ENCODE data around the gene LILRA5.
"Not testable (repeated sequence)": the region's sequence is repeated elsewhere in the genome, so short reads cannot be mapped to it uniquely, and the experiment has no call there.

LILRA5 gene

DNA sequence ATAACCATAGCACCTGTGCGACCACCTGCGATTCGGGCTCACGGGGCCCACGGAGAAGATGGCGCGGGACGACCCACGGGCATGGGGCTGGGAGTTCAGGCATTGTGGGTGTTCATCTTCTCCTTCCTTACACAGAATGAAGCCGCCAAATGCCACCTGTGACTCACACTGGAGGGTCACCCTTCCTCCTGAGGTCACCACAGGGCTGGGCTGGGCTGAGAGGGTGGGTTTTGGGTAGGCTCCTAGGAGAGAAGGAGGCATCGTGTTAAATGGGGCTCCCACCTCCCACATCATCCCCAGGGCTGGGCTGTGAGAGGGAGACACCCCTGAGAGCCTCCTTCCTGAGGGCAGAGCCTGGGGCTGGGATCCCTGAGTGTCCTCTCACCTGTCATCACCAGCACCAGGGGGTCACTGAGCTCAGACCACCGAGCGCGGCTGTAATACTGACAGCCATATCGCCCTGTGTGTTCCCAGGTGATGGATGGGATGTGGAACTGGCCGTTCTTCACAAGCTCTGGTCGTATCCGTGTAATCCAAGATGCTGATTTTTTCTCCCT, 33.5 kb downstream of the LILRA5 start:
- H3K27me3 ChIP-seq (ENCODE audit: control insufficient read depth, insufficient read depth, low read length) = no peaks in the 10 kb centered on the region
- no peaks in the 10 kb centered on the region for H3K9me3 ChIP-seq (ENCODE audit: control insufficient read depth, insufficient read depth, low read length)
- H3K4me1 ChIP-seq (ENCODE audit: control insufficient read depth, insufficient read depth, low read length) = no peaks in the 10 kb centered on the region
- H3K36me3 ChIP-seq (ENCODE audit: control insufficient read depth, insufficient read depth, low read length) = no peaks in the 10 kb centered on the region
- no peak overlapping the region for H3K9ac ChIP-seq (ENCODE audit: low read depth, low read length)
- no peak overlapping the region for H3K4me3 ChIP-seq (ENCODE audit: low read depth, low read length)

DNA sequence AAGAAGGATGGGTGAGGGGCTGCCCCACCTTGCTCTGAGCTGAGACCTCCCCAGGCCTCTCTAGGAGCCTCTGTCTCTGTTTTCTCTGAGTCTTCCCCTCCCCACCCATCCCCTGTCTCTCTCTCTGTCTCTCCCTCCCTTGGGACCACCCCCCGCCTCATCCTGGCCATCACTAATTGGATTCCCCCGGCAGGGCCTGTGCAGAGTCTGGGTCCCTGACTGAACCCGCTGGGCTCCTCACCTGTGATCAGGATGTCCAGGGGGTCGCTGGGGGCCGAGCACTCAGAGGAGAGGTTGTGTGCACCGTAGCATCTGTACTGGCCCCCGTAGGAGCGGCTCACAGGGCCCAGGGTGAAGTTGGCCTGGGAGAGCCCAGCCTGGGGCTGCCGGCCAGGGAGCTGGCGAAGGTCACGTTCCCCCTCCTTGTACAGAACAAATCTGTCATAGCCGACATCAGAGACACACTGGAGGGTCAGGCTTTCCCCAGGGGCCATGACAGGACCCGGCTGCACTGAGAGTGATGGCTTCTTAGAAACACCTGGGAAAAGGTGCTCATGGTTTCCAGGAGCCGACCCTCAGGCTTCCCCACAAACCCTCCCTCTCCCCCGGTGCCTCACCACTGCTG, 34.3 kb downstream of the LILRA5 start:
- H3K9me3 ChIP-seq (ENCODE audit: control insufficient read depth, insufficient read depth, low read length); H3K4me1 ChIP-seq (ENCODE audit: control insufficient read depth, insufficient read depth, low read length); H3K36me3 ChIP-seq (ENCODE audit: control insufficient read depth, insufficient read depth, low read length); H3K9ac ChIP-seq (ENCODE audit: low read depth, low read length); H3K27me3 ChIP-seq (ENCODE audit: control insufficient read depth, insufficient read depth, low read length); H3K4me3 ChIP-seq (ENCODE audit: low read depth, low read length): not testable (repeated sequence)

DNA sequence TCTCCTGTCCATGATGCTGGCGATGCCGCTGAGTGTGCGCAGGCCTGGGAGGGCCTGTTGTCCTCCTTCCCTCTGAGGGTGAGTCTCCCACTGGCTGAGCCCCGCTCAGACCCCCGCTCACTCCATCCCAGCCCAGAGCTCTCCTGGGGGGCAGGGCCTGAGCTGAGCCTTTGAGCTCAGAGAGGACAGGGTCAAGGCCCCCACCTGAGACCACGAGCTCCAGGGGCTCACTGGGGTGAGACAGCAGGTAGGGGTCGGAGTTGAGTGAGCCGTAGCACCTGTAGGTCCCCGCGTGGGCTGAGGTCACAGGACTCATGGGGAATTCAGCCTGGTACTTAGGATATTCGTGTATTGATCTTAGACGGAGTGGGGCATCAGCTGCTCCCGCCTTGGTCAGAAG, 34.9 kb downstream of the LILRA5 start:
- not testable (repeated sequence) for H3K36me3 ChIP-seq (ENCODE audit: control insufficient read depth, insufficient read depth, low read length); H3K4me3 ChIP-seq (ENCODE audit: low read depth, low read length); H3K9me3 ChIP-seq (ENCODE audit: control insufficient read depth, insufficient read depth, low read length); H3K27me3 ChIP-seq (ENCODE audit: control insufficient read depth, insufficient read depth, low read length); H3K4me1 ChIP-seq (ENCODE audit: control insufficient read depth, insufficient read depth, low read length); H3K9ac ChIP-seq (ENCODE audit: low read depth, low read length)

DNA sequence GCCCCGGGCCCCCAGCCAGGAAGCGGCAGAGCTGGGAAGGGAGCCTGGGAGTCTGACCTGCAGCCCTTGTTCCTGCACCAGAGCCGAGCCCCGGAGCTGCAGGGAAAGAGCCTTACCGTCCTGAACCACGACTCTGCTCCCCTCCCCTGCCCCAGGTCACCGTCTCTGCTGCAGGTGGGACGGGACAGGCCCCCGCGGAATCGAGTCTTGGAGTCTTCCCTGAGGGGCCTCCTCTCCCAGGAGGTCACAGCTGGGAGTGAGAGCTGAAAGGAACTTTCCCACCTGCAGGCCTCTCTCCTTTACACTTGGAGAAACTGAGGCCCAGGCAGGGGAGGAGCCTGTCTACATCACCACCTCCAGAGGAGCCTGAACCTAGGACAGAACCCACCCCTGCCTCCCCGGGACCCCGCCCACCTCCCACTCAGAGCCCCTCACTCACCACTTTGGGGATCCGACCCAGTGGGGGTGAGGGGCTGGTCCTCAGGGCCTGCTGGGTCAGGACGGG, 35.8 kb downstream of the LILRA5 start:
- H3K4me1 ChIP-seq (ENCODE audit: control insufficient read depth, insufficient read depth, low read length); H3K27me3 ChIP-seq (ENCODE audit: control insufficient read depth, insufficient read depth, low read length); H3K4me3 ChIP-seq (ENCODE audit: low read depth, low read length); H3K36me3 ChIP-seq (ENCODE audit: control insufficient read depth, insufficient read depth, low read length); H3K9me3 ChIP-seq (ENCODE audit: control insufficient read depth, insufficient read depth, low read length); H3K9ac ChIP-seq (ENCODE audit: low read depth, low read length): not testable (repeated sequence)

DNA sequence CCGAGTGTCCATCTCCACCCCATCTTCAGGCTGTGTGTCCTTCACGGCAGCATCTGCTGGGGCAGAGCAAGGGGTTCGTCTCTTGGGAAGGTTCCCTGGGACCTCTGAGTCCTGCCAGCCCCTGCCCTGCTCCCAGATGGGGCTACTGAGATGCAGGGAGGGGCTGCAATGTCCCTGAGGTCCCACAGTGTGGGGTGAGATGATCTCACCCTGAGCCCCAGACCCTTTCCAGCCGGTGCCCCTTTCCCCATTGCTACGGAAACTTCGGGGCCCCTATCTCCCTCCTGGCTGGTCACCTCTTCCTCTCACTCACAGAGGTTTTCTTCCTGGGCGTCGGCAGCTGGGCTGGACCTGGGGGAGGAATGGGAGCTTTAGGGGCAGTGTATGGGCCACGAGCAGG, 37.0 kb downstream of the LILRA5 start:
- no peak overlapping the region for H3K9ac ChIP-seq (ENCODE audit: low read depth, low read length)
- no peaks in the 10 kb centered on the region for H3K27me3 ChIP-seq (ENCODE audit: control insufficient read depth, insufficient read depth, low read length)
- H3K4me1 ChIP-seq (ENCODE audit: control insufficient read depth, insufficient read depth, low read length) = no peaks in the 10 kb centered on the region
- H3K9me3 ChIP-seq (ENCODE audit: control insufficient read depth, insufficient read depth, low read length) = no peaks in the 10 kb centered on the region
- H3K36me3 ChIP-seq (ENCODE audit: control insufficient read depth, insufficient read depth, low read length) = no peaks in the 10 kb centered on the region
- H3K4me3 ChIP-seq (ENCODE audit: low read depth, low read length) = no peak overlapping the region

DNA sequence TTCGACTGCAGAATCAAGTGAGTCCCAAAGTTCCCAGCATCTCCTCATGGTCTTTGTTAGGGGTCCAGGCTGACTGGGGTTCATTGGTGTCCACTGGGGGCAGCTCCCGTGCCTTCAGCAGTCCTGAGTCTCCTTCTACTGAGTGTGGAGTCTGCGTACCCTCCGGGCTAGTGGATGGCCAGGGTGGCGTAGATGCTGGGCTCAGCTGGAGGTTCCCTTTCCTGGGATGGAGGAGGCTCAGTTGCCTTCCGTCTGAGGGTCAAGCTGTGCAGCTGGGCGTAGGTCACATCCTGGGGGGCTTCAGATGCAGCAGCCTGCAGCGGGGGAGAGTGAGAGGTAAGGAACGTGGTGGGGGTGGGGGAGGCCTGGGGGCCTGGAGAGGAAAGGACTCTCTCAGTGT, 38.5 kb downstream of the LILRA5 start:
- not testable (repeated sequence) for H3K4me1 ChIP-seq (ENCODE audit: control insufficient read depth, insufficient read depth, low read length); H3K4me3 ChIP-seq (ENCODE audit: low read depth, low read length); H3K36me3 ChIP-seq (ENCODE audit: control insufficient read depth, insufficient read depth, low read length); H3K27me3 ChIP-seq (ENCODE audit: control insufficient read depth, insufficient read depth, low read length); H3K9ac ChIP-seq (ENCODE audit: low read depth, low read length); H3K9me3 ChIP-seq (ENCODE audit: control insufficient read depth, insufficient read depth, low read length)

DNA sequence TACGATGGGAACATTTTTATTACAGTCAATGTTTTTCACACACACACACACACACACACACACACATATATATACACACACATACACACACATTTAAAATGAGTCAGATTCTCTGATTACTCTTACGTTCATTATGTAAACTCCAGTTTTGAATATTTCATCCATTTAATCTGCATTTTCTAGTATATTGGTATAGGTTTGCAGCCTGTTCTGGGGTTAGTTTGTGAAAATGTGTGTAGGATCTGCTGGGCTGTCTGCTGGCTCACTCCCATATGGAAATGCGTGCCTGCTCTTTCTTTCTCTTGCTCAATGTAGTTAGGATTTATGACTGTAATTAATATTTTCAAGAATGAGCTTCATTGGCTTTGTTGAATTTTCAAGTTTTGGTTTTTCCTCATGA, 39.1 kb downstream of the LILRA5 start:
- Histone ChIP-seq H3K9ac (ENCODE audit: low read depth, low read length) (no peak overlapping the region), H3K4me1 (ENCODE audit: control insufficient read depth, insufficient read depth, low read length) (no peaks in the 10 kb centered on the region), H3K27me3 (ENCODE audit: control insufficient read depth, insufficient read depth, low read length) (no peaks in the 10 kb centered on the region), H3K36me3 (ENCODE audit: control insufficient read depth, insufficient read depth, low read length) (no peaks in the 10 kb centered on the region), H3K9me3 (ENCODE audit: control insufficient read depth, insufficient read depth, low read length) (no peaks in the 10 kb centered on the region), H3K4me3 (ENCODE audit: low read depth, low read length) (no peak overlapping the region)

DNA sequence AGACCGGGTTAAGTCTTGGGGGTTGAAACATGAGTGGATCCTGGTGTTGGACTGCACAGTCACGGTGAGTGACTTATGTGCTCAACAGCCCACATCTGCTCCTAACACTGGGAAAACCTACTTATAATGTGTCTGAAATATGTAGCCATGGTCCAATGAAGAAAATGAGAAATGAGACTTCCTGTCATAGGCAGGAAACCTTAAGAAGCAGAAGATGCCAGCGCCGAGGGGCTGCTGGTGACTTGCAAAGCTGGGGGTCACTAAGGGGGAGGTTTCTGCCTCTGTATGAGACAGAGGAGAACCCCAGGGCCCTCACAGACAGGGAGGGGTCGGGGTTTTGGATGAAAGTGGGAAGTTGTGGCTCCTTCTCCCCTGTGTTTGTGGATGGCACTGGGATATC, 40.8 kb downstream of the LILRA5 start:
- H3K9me3 ChIP-seq (ENCODE audit: control insufficient read depth, insufficient read depth, low read length); H3K9ac ChIP-seq (ENCODE audit: low read depth, low read length); H3K36me3 ChIP-seq (ENCODE audit: control insufficient read depth, insufficient read depth, low read length); H3K4me3 ChIP-seq (ENCODE audit: low read depth, low read length); H3K4me1 ChIP-seq (ENCODE audit: control insufficient read depth, insufficient read depth, low read length); H3K27me3 ChIP-seq (ENCODE audit: control insufficient read depth, insufficient read depth, low read length): not testable (repeated sequence)

DNA sequence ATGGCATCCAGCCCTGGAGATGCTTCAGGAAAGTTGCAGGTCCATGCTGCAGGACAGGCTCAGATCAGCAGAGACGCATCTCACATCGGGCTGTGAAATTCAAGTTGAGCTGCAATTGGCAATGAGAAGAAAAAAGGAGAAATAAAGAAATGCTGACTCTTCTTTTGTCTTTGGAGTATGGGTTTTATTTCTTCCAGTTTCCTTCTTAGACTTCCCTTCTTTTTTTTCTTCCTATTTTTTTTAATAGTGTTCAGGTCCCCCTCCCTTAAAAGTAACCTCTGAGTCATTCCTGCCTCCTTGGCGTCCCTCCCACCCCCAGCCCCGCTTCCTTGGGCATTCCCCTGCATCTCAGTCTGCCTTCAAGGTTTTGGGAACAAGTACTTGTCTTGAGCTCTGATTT, 41.4 kb downstream of the LILRA5 start:
- H3K9me3 ChIP-seq (ENCODE audit: control insufficient read depth, insufficient read depth, low read length); H3K4me1 ChIP-seq (ENCODE audit: control insufficient read depth, insufficient read depth, low read length); H3K27me3 ChIP-seq (ENCODE audit: control insufficient read depth, insufficient read depth, low read length); H3K4me3 ChIP-seq (ENCODE audit: low read depth, low read length); H3K9ac ChIP-seq (ENCODE audit: low read depth, low read length); H3K36me3 ChIP-seq (ENCODE audit: control insufficient read depth, insufficient read depth, low read length): not testable (repeated sequence)

DNA sequence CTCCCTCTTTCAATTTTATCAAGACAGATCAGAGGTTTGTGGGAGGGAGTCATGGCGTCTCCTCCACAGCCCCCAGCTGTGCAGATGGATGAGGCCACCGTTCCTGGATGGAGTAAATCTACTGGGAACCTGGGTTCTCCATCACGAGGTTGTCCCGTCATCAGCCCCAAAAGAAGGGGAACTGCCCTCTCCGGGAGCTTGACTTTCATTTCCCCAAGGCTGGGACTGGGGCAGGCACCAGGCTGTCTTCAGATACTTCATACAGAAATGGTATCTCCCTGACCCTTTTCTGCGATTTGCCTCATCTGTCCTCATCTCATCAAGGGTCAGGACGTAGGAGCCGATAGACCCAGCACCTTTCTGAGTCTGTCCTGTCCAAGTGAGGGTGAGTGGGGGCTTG, 41.9 kb downstream of the LILRA5 start:
- Histone ChIP-seq H3K9ac (ENCODE audit: low read depth, low read length) (no peak overlapping the region), H3K4me1 (ENCODE audit: control insufficient read depth, insufficient read depth, low read length) (no peaks in the 10 kb centered on the region), H3K4me3 (ENCODE audit: low read depth, low read length) (no peak overlapping the region), H3K36me3 (ENCODE audit: control insufficient read depth, insufficient read depth, low read length) (no peaks in the 10 kb centered on the region), H3K27me3 (ENCODE audit: control insufficient read depth, insufficient read depth, low read length) (no peaks in the 10 kb centered on the region), H3K9me3 (ENCODE audit: control insufficient read depth, insufficient read depth, low read length) (no peaks in the 10 kb centered on the region)

DNA sequence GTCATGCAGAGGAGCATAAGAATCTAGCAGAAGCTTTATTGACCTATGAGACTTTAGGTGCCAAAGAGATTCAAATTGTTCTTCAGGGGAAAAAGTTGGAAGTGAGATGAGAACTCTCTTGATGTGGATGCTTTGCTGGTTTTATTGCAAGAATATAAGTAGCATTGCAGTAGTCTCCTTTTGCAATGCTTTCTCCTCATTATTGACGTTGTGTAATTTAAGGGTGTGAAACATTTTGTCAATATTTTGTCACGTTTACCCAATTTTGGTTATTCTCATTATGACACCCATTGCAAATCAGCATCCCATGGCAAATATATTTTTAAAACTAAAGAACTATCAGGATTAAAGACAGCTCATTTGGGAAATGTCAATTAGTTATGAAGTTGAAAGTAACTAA, 44.0 kb downstream of the LILRA5 start:
- Histone ChIP-seq H3K4me3 (ENCODE audit: low read depth, low read length) (no peak overlapping the region), H3K36me3 (ENCODE audit: control insufficient read depth, insufficient read depth, low read length) (no peaks in the 10 kb centered on the region), H3K4me1 (ENCODE audit: control insufficient read depth, insufficient read depth, low read length) (no peaks in the 10 kb centered on the region), H3K9ac (ENCODE audit: low read depth, low read length) (no peak overlapping the region), H3K9me3 (ENCODE audit: control insufficient read depth, insufficient read depth, low read length) (no peaks in the 10 kb centered on the region), H3K27me3 (ENCODE audit: control insufficient read depth, insufficient read depth, low read length) (peaks cover 2% of the 10 kb centered on the region)

DNA sequence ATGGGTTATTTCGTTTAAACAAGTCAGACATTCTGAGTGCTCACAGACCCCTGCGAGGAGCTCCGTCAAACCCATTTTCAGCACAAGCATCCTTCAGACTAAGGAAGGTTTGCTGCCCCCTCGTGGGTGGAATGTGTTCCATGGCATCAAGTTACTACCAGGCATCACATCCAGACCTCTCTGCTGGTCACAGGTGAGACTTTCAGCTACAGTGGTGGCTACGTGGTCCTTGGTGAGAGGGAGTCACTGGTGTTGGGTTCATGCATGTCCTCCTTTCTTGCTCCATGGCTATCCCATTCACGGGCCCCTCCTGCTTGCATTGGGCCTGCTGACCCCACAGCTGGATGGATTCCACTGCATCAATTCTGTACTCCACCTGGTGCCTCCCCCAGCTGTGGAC, 46.8 kb downstream of the LILRA5 start:
- peaks cover 2% of the 10 kb centered on the region for H3K27me3 ChIP-seq (ENCODE audit: control insufficient read depth, insufficient read depth, low read length)
- H3K4me3 ChIP-seq (ENCODE audit: low read depth, low read length) = no peak overlapping the region
- no peaks in the 10 kb centered on the region for H3K4me1 ChIP-seq (ENCODE audit: control insufficient read depth, insufficient read depth, low read length)
- no peak overlapping the region for H3K9ac ChIP-seq (ENCODE audit: low read depth, low read length)
- H3K36me3 ChIP-seq (ENCODE audit: control insufficient read depth, insufficient read depth, low read length) = no peaks in the 10 kb centered on the region
- H3K9me3 ChIP-seq (ENCODE audit: control insufficient read depth, insufficient read depth, low read length) = no peaks in the 10 kb centered on the region
